Measurements from ENCODE around the gene PIGU. TPM values are rescaled to one million over a fixed set of nuclear protein-coding genes. Genes with fewer than 3 reads are reported as not detected.
"Not testable (repeated sequence)": the region's sequence is repeated elsewhere in the genome, so short reads cannot be mapped to it uniquely, and the experiment has no call there.

PIGU gene
- total RNA-seq, 1 experiment from 2014 or later = 25.1 TPM

- DNase-seq (ENCODE audit: low read depth, low spot score); BruUV-seq (replicated peaks); H3K4me2 ChIP-seq (ENCODE audit: low read length); H3K27me3 ChIP-seq (ENCODE audit: insufficient read depth, low read length); ATAC-seq; H3K9me2 ChIP-seq (ENCODE audit: insufficient read depth); H3K9me3 ChIP-seq (ENCODE audit: control insufficient read depth in 1 of 2, insufficient read depth in 1 of 2, low read depth in 1 of 2, low read length in 2 of 2); H4K20me1 ChIP-seq (ENCODE audit: insufficient read depth); H3K79me2 ChIP-seq (ENCODE audit: insufficient read depth, low read length); H3K9ac ChIP-seq (ENCODE audit: low read length); POLR2A ChIA-PET; RAD21 ChIA-PET (ENCODE audit: low non-redundant PET in 1 of 2, low total read pairs in 2 of 2, uncharacterized antibody in 2 of 2, unreplicated experiment in 2 of 2); H3K4me1 ChIP-seq (ENCODE audit: control insufficient read depth in 1 of 2, insufficient read depth in 2 of 2, low read length in 2 of 2); intact Hi-C loops (cut with micrococcal nuclease); H2AFZ ChIP-seq (ENCODE audit: low read depth, low read length, poor library complexity, severe bottlenecking); H3K4me3 ChIP-seq (replicated peaks in 1 of 2; ENCODE audit: low read depth in 1 of 2, low read length in 2 of 2); H3K27ac ChIP-seq (ENCODE audit: low read depth, low read length); CTCF ChIA-PET: not testable (repeated sequence)
- peaks cover 11 to 17% of the 10 kb centered on the region in 2 experiments; a peak in 3 of 4 replicates for H3K36me3 ChIP-seq (ENCODE audit: control insufficient read depth in 1 of 2, insufficient read depth in 2 of 2, low read length in 2 of 2)
These were observed 45.7 kb upstream of the PIGU start for GRCh38 chr20:34722560-34722959.

DNA sequence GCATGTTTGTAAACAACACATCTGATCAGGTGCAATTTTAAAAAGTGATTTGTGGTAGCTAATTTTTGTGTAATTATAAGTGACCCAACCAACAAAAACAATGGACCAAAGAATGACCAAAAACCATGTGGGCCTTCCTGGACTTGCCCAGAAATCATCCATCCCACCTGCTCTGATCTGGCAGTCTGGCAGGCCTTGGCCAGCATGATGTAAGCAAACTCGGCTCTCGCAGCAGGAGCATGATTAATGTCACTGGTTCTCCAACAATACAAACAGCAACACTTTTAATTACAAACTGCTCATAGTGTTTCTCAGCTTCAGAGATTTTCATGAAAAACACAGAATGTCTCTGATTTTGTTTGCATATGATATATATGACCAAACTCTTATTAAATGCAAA, 43.4 kb upstream of the PIGU start:
- ChIA-PET CTCF (interaction anchor here (0.6 kb wide), 1 partner anchor 77 kb away, joined by 3 read pairs; no protein-coding TSS in a partner anchor), RAD21 (ENCODE audit: low non-redundant PET in 1 of 2, low total read pairs in 2 of 2, uncharacterized antibody in 2 of 2, unreplicated experiment in 2 of 2) (no interaction called here), POLR2A (interaction anchor here (0.8 kb wide), 1 partner anchor 10 kb away, joined by 5 read pairs; no protein-coding TSS in a partner anchor)
- H3K36me3 ChIP-seq (ENCODE audit: control insufficient read depth in 1 of 2, insufficient read depth in 2 of 2, low read length in 2 of 2) = peaks cover 2 to 7% of the 10 kb centered on the region in 2 experiments; a peak in 3 of 4 replicates
- H3K9me2 ChIP-seq (ENCODE audit: insufficient read depth) = no peaks in the 10 kb centered on the region
- H3K4me1 ChIP-seq (ENCODE audit: control insufficient read depth in 1 of 2, insufficient read depth in 2 of 2, low read length in 2 of 2) = peaks cover 0 to 10% of the 10 kb centered on the region in 2 experiments; a peak in 2 of 4 replicates
- H3K27ac ChIP-seq (ENCODE audit: low read depth, low read length) = no peak overlapping the region
- H4K20me1 ChIP-seq (ENCODE audit: insufficient read depth) = no peaks in the 10 kb centered on the region
- no TSS peak for BruUV-seq (replicated peaks)
- no peak overlapping the region for H2AFZ ChIP-seq (ENCODE audit: low read depth, low read length, poor library complexity, severe bottlenecking)
- no peaks in the 10 kb centered on the region for H3K27me3 ChIP-seq (ENCODE audit: insufficient read depth, low read length)
- H3K9ac ChIP-seq (ENCODE audit: low read length) = no peak overlapping the region
- intact Hi-C loops (cut with micrococcal nuclease) = no loop called here
- no peaks in the 10 kb centered on the region for H3K79me2 ChIP-seq (ENCODE audit: insufficient read depth, low read length)
- no peak for ATAC-seq
- no peak overlapping the region for H3K4me3 ChIP-seq (replicated peaks in 1 of 2; ENCODE audit: low read depth in 1 of 2, low read length in 2 of 2)
- H3K4me2 ChIP-seq (ENCODE audit: low read length) = no peak overlapping the region
- H3K9me3 ChIP-seq (ENCODE audit: control insufficient read depth in 1 of 2, insufficient read depth in 1 of 2, low read depth in 1 of 2, low read length in 2 of 2) = no peaks in the 10 kb centered on the region
- DNase-seq (ENCODE audit: low read depth, low spot score) = no peak
- TF ChIP-seq JUND (IDR thresholded peaks at IDR 0.05) (no peak), CBX3 (IDR thresholded peaks at IDR 0.05; ENCODE audit: low read depth) (no peak), YY1 (IDR thresholded peaks at IDR 0.05; ENCODE audit: extremely low read depth, insufficient replicate concordance, low read depth, low read length) (no peak), SP1 (IDR thresholded peaks at IDR 0.05; ENCODE audit: low read depth) (no peak), MAX (IDR thresholded peaks at IDR 0.05) (no peak), TCF7L2 (IDR thresholded peaks at IDR 0.05; ENCODE audit: borderline replicate concordance, extremely low read depth, insufficient read depth, insufficient read length) (no peak)
- TF ChIP-seq, protein P1, sequence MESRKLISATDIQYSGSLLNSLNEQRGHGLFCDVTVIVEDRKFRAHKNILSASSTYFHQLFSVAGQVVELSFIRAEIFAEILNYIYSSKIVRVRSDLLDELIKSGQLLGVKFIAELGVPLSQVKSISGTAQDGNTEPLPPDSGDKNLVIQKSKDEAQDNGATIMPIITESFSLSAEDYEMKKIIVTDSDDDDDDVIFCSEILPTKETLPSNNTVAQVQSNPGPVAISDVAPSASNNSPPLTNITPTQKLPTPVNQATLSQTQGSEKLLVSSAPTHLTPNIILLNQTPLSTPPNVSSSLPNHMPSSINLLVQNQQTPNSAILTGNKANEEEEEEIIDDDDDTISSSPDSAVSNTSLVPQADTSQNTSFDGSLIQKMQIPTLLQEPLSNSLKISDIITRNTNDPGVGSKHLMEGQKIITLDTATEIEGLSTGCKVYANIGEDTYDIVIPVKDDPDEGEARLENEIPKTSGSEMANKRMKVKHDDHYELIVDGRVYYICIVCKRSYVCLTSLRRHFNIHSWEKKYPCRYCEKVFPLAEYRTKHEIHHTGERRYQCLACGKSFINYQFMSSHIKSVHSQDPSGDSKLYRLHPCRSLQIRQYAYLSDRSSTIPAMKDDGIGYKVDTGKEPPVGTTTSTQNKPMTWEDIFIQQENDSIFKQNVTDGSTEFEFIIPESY (IDR thresholded peaks at IDR 0.05; ENCODE audit: extremely low read depth, insufficient replicate concordance, low read length) = no peak

GRCh38 chr20:34719242-34720017, 42.5 kb upstream of the PIGU start:
- H4K20me1 ChIP-seq (ENCODE audit: insufficient read depth); ATAC-seq; H2AFZ ChIP-seq (ENCODE audit: low read depth, low read length, poor library complexity, severe bottlenecking); H3K9ac ChIP-seq (ENCODE audit: low read length); H3K36me3 ChIP-seq (ENCODE audit: control insufficient read depth in 1 of 2, insufficient read depth in 2 of 2, low read length in 2 of 2); RAD21 ChIA-PET (ENCODE audit: low non-redundant PET in 1 of 2, low total read pairs in 2 of 2, uncharacterized antibody in 2 of 2, unreplicated experiment in 2 of 2); BruUV-seq (replicated peaks); H3K27ac ChIP-seq (ENCODE audit: low read depth, low read length); H3K4me2 ChIP-seq (ENCODE audit: low read length); POLR2A ChIA-PET; H3K27me3 ChIP-seq (ENCODE audit: insufficient read depth, low read length); intact Hi-C loops (cut with micrococcal nuclease); H3K9me2 ChIP-seq (ENCODE audit: insufficient read depth); H3K9me3 ChIP-seq (ENCODE audit: control insufficient read depth in 1 of 2, insufficient read depth in 1 of 2, low read depth in 1 of 2, low read length in 2 of 2); H3K79me2 ChIP-seq (ENCODE audit: insufficient read depth, low read length); H3K4me3 ChIP-seq (replicated peaks in 1 of 2; ENCODE audit: low read depth in 1 of 2, low read length in 2 of 2); DNase-seq (ENCODE audit: low read depth, low spot score): not testable (repeated sequence)
- CTCF ChIA-PET = interaction anchor here (0.6 kb wide), 1 partner anchor 77 kb away, joined by 3 read pairs; no protein-coding TSS in a partner anchor
- H3K4me1 ChIP-seq (ENCODE audit: control insufficient read depth in 1 of 2, insufficient read depth in 2 of 2, low read length in 2 of 2) = peaks cover 0 to 15% of the 10 kb centered on the region in 2 experiments; a peak in 2 of 4 replicates
